ENCODE measurements around the gene FGF19. TPM values are rescaled to one million over a fixed set of nuclear protein-coding genes. Genes with fewer than 3 reads are reported as not detected.

FGF19 gene
- total and polyA plus RNA-seq, 2 donors (not counting 1 experiment from before 2014, with no cell fraction given): not detected

- WGBS (ENCODE audit: insufficient coverage): 91% methylated on average over 12 of the region's 20 CpGs
- no peak for ATAC-seq (ENCODE audit: low read depth)
- Mint-ChIP-seq H3K9me3 (ENCODE audit: insufficient read depth) (no peaks in the 10 kb centered on the region), H3K4me3 (no peak overlapping the region), H3K27me3 (no peaks in the 10 kb centered on the region), H3K27ac (no peak overlapping the region), H3K4me1 (no peaks in the 10 kb centered on the region)
- Histone ChIP-seq H3K27me3 (replicated peaks in 1 of 4; ENCODE audit: control extremely low read depth in 1 of 4, control insufficient read depth in 3 of 4, insufficient read depth in 4 of 4, low read length in 3 of 4) (no peaks in the 10 kb centered on the region), H3K9me3 (ENCODE audit: control extremely low read depth in 1 of 3, control insufficient read depth in 2 of 3, insufficient read depth in 1 of 3, low read length in 2 of 3) (no peaks in the 10 kb centered on the region), H3K36me3 (replicated peaks in 1 of 2; ENCODE audit: control extremely low read depth in 1 of 2, control insufficient read depth in 1 of 2, extremely low read depth in 1 of 2, insufficient read depth in 2 of 2, low read length in 1 of 2) (no peaks in the 10 kb centered on the region), H3K4me3 (ENCODE audit: control extremely low read depth in 1 of 5, extremely low read depth in 1 of 5, insufficient read depth in 1 of 5, low read depth in 2 of 5, low read length in 4 of 5) (no peak overlapping the region), H4K20me1 (ENCODE audit: control insufficient read depth, insufficient read depth, low read length, poor library complexity, severe bottlenecking) (no peaks in the 10 kb centered on the region), H3K4me1 (ENCODE audit: control insufficient read depth in 2 of 2, insufficient read depth in 2 of 2, low read length in 2 of 2) (no peaks in the 10 kb centered on the region), H3K4me2 (replicated peaks; ENCODE audit: low read depth, low read length, poor library complexity, severe bottlenecking) (no peak overlapping the region), H3K27ac (ENCODE audit: low read length in 2 of 2) (no peak overlapping the region), H3K79me2 (ENCODE audit: control insufficient read depth, insufficient read depth, low read length) (no peaks in the 10 kb centered on the region), H2AFZ (ENCODE audit: insufficient read depth, low read depth, low read length, poor library complexity, severe bottlenecking) (no peak overlapping the region), H3K9ac (ENCODE audit: low read length) (no peak overlapping the region)
- no peak for TF ChIP-seq CTCF (IDR thresholded peaks at IDR 0.05)
- no peak for TF ChIP-seq EZH2 (IDR thresholded peaks at IDR 0.05; ENCODE audit: borderline replicate concordance, insufficient read depth, low read depth, low read length, poor library complexity, severe bottlenecking)
- no peak for DNase-seq
- ChIA-PET POLR2A (no interaction called here), CTCF (interaction anchor here (1.3 kb wide), 1 partner anchor 14 kb away, joined by 3 read pairs; no protein-coding TSS in a partner anchor)
- intact Hi-C loops (cut with micrococcal nuclease): no loop called here
Observed at GRCh38 chr11:69656536-69657455, 47.0 kb downstream of the FGF19 start.
